ENCODE results near the gene RTKN2.

DNA sequence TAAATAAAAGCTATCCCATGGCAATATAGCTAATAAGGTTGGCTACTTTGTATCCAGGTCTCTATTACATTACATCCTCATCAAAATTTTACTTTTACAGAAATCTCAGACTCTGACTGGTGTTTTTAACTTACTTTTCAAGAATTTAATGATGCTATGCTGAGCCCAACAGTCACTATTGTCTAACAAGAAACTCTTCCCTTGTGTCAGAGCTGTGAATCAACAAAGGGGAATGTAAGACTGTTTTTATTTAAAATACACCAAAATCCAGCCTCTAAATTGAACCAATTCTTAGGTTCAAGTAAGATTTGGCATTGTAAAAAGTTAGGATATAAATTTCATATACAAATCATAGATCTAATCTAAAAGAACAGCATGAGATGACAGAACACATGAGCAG, 7.0 kb downstream of the RTKN2 start:
- TF ChIP-seq, protein P1, sequence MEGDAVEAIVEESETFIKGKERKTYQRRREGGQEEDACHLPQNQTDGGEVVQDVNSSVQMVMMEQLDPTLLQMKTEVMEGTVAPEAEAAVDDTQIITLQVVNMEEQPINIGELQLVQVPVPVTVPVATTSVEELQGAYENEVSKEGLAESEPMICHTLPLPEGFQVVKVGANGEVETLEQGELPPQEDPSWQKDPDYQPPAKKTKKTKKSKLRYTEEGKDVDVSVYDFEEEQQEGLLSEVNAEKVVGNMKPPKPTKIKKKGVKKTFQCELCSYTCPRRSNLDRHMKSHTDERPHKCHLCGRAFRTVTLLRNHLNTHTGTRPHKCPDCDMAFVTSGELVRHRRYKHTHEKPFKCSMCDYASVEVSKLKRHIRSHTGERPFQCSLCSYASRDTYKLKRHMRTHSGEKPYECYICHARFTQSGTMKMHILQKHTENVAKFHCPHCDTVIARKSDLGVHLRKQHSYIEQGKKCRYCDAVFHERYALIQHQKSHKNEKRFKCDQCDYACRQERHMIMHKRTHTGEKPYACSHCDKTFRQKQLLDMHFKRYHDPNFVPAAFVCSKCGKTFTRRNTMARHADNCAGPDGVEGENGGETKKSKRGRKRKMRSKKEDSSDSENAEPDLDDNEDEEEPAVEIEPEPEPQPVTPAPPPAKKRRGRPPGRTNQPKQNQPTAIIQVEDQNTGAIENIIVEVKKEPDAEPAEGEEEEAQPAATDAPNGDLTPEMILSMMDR (IDR thresholded peaks at IDR 0.05) = no peak
- no peak for TF ChIP-seq POLR2A (IDR thresholded peaks at IDR 0.05)
